Liver (tissue), 9 donors: Measurements from ENCODE around the gene ZYG11B. TPM values are rescaled to one million over a fixed set of nuclear protein-coding genes. Genes with fewer than 3 reads are reported as not detected.
"Not testable (repeated sequence)": the region's sequence is repeated elsewhere in the genome, so short reads cannot be mapped to it uniquely, and the experiment has no call there.

Experiments used
- DNase-seq: peaks from one replicate; pipeline ENCODE4 v3.0.0-alpha.2; 2017; ENCODE audit warnings: low spot score
- H3K27ac ChIP-seq, 2 donors: one replicate each; pipeline ENCODE4 v1.7.0; 2013; ENCODE audit warnings: inconsistent platforms in 2 of 2, low read length in 2 of 2, control low read depth in 1 of 2, low read depth in 1 of 2, mild to moderate bottlenecking in 1 of 2
- H3K27me3 ChIP-seq, 4 donors: one replicate each; pipeline versions ENCODE4 v1.6.1 to v1.7.0; 2013; ENCODE audit warnings: low read length in 3 of 4, inconsistent platforms in 1 of 4, mild to moderate bottlenecking in 1 of 4, moderate library complexity in 1 of 4; ENCODE audit not compliant: control insufficient read depth in 4 of 4, insufficient read depth in 4 of 4
- H3K36me3 ChIP-seq, 4 donors: one replicate each; pipeline versions ENCODE4 v1.6.1 to v1.7.0; 2013; ENCODE audit warnings: low read length in 3 of 4, mild to moderate bottlenecking in 3 of 4, low read depth in 1 of 4, moderate library complexity in 1 of 4; ENCODE audit not compliant: control insufficient read depth in 4 of 4, insufficient read depth in 3 of 4
- H3K4me1 ChIP-seq, 4 donors: one replicate each; pipeline versions ENCODE4 v1.6.1 to v1.7.0; 2013; ENCODE audit warnings: low read length in 3 of 4, mild to moderate bottlenecking in 3 of 4, moderate library complexity in 1 of 4; ENCODE audit not compliant: control insufficient read depth in 4 of 4, insufficient read depth in 4 of 4
- H3K4me3 ChIP-seq, 3 donors: one replicate each; pipeline versions ENCODE4 v1.6.1 to v1.7.0; 2013; ENCODE audit warnings: low read length in 3 of 3, control low read depth in 1 of 3, low read depth in 1 of 3, mild to moderate bottlenecking in 1 of 3
- H3K9ac ChIP-seq, 2 donors: one replicate each; pipeline ENCODE4 v1.7.0; 2013; ENCODE audit warnings: low read length in 2 of 2, mild to moderate bottlenecking in 2 of 2, moderate library complexity in 2 of 2, control low read depth in 1 of 2, low read depth in 1 of 2
- H3K9me3 ChIP-seq, 4 donors: one replicate each; pipeline versions ENCODE4 v1.6.1 to v1.7.0; 2013; ENCODE audit warnings: low read length in 3 of 4; ENCODE audit not compliant: control insufficient read depth in 4 of 4
- ATF3 ChIP-seq: IDR thresholded peaks from 2 replicates; pipeline ENCODE4 v1.6.1; 2016; ENCODE audit warnings: antibody characterized with exemption
- CTCF ChIP-seq: fragments of 150-350 bp; IDR thresholded peaks from 2 replicates; pipeline ENCODE4 v1.5.1; 2017; ENCODE audit warnings: improper control_type of control experiment, low read depth, low read length; ENCODE audit not compliant: missing input control
- EGR1 ChIP-seq, 2 donors: IDR thresholded peaks; 2 replicates each; pipeline ENCODE4 v1.6.1; 2016 to 2018; ENCODE audit warnings: antibody characterized with exemption in 2 of 2, low read depth in 2 of 2
- FOXA1 ChIP-seq: IDR thresholded peaks from 2 replicates; pipeline ENCODE4 v1.6.1; 2016; ENCODE audit warnings: antibody characterized with exemption
- FOXA2 ChIP-seq: IDR thresholded peaks from 2 replicates; pipeline ENCODE4 v1.6.1; 2016; ENCODE audit warnings: antibody characterized with exemption
- GABPA ChIP-seq, 2 donors: IDR thresholded peaks in 1 of 2; conservative IDR thresholded peaks in 1 of 2; 2 replicates each; pipeline ENCODE4 v1.6.1; 2016; ENCODE audit warnings: antibody characterized with exemption in 2 of 2, mild to moderate bottlenecking in 1 of 2, moderate library complexity in 1 of 2
- HNF4A ChIP-seq, 2 donors: conservative IDR thresholded peaks; 2 replicates each; pipeline ENCODE4 v1.6.1; 2016; ENCODE audit warnings: antibody characterized with exemption in 2 of 2, mild to moderate bottlenecking in 2 of 2
- HNF4G ChIP-seq: IDR thresholded peaks from 2 replicates; pipeline ENCODE4 v1.6.1; 2016; ENCODE audit warnings: antibody characterized with exemption
- JUND ChIP-seq, 2 donors: IDR thresholded peaks; 2 replicates each; pipeline ENCODE4 v1.6.1; 2016; ENCODE audit warnings: antibody characterized with exemption in 2 of 2
- MAX ChIP-seq: IDR thresholded peaks from 2 replicates; pipeline ENCODE4 v1.6.1; 2016; ENCODE audit warnings: antibody characterized with exemption
- NR2F2 ChIP-seq: IDR thresholded peaks from 2 replicates; pipeline ENCODE4 v1.6.1; 2016; ENCODE audit warnings: antibody characterized with exemption
- RAD21 ChIP-seq, 2 donors: IDR thresholded peaks; 2 replicates each; pipeline ENCODE4 v1.6.1; 2016; ENCODE audit warnings: antibody characterized with exemption in 2 of 2, mild to moderate bottlenecking in 2 of 2
- RXRA ChIP-seq, 2 donors: IDR thresholded peaks; 2 replicates each; pipeline ENCODE4 v1.6.1; 2017 to 2018; ENCODE audit warnings: antibody characterized with exemption in 2 of 2, mild to moderate bottlenecking in 1 of 2
- SP1 ChIP-seq: IDR thresholded peaks from 2 replicates; pipeline ENCODE4 v1.6.1; 2018; ENCODE audit warnings: antibody characterized with exemption, mild to moderate bottlenecking
- TAF1 ChIP-seq: conservative IDR thresholded peaks from 2 replicates; pipeline ENCODE4 v1.6.1; 2016; ENCODE audit warnings: antibody characterized with exemption, mild to moderate bottlenecking
- YY1 ChIP-seq: IDR thresholded peaks from 2 replicates; pipeline ENCODE4 v1.6.1; 2016; ENCODE audit warnings: antibody characterized with exemption, mild to moderate bottlenecking
- ZBTB33 ChIP-seq: IDR thresholded peaks from 2 replicates; pipeline ENCODE4 v1.6.1; 2016; ENCODE audit warnings: antibody characterized with exemption
- WGBS: extraction: QIAGEN DNeasy Blood & Tissue Kit; methylation state at CpG from one replicate; pipeline ENCODE4 v1.1.7; 2013; 5-methylcytosine and 5-hydroxymethylcytosine counted together
- polyA plus RNA-seq, 2 donors: library from polyadenylated mRNA; stranded (reverse) in 1 of 2; unstranded in 1 of 2; fragments of 200-250 nt in 1 of 2; fragments of >200 nt in 1 of 2; fragmentation: Nextera tagmentation in 1 of 2; extraction: Ambion mirVana in 1 of 2; gene quantifications; one replicate each; pipeline versions ENCODE4 v1.2.1 to v1.2.3, GENCODE V29; 2013 to 2015
- total RNA-seq, 2 donors: library from RNA; depleted of rRNA; stranded (reverse); fragments of >200 nt; gene quantifications; one replicate each; pipeline ENCODE4 v1.2.3, GENCODE V29; 2014
- donor health status: healthy.
- donor health status: healthy.
- donor health status: healthy.
- donor health status: healthy.
- donor health status: healthy.

Gene ZYG11B
- total and polyA plus RNA-seq, 4 donors = 6.1 to 111 (median 15.5) TPM

GRCh38 chr1:52713590-52713989 is 12.7 kb upstream of the ZYG11B start:
- H3K36me3 ChIP-seq = no peaks in the 10 kb centered on the region
- H3K4me3 ChIP-seq = no peak overlapping the region
- TF ChIP-seq FOXA2 (no peak), FOXA1 (no peak), YY1 (no peak), GABPA (IDR thresholded peaks at IDR 0.05 in 1 of 2, conservative IDR thresholded peaks at IDR 0.05 in 1 of 2) (no peak), TAF1 (no peak), MAX (no peak), SP1 (no peak), NR2F2 (no peak), HNF4G (no peak), HNF4A (conservative IDR thresholded peaks at IDR 0.05) (no peak), RAD21 (IDR thresholded peaks at IDR 0.05) (no peak), RXRA (IDR thresholded peaks at IDR 0.05) (no peak), EGR1 (IDR thresholded peaks at IDR 0.05; ENCODE audit: low read depth in 2 of 2) (no peak), ZBTB33 (no peak)
- no peak overlapping the region for H3K9ac ChIP-seq
- H3K27me3 ChIP-seq = no peaks in the 10 kb centered on the region
- no peaks in the 10 kb centered on the region for H3K9me3 ChIP-seq
- peaks cover 0 to 2% (median under 1%) of the 10 kb centered on the region in 4 donors for H3K4me1 ChIP-seq
- WGBS = 98% methylated on average over 4 of the region's 4 CpGs
- no peak overlapping the region for H3K27ac ChIP-seq
- DNase-seq = no peak

GRCh38 chr1:52715296-52715695 is 11.0 kb upstream of the ZYG11B start:
- H3K4me3 ChIP-seq, H3K4me1 ChIP-seq, H3K9ac ChIP-seq, H3K27ac ChIP-seq, H3K9me3 ChIP-seq, H3K27me3 ChIP-seq, H3K36me3 ChIP-seq, DNase-seq: not testable (repeated sequence)
- 96% methylated on average over 6 of the region's 6 CpGs for WGBS

- H3K36me3 ChIP-seq = no peaks in the 10 kb centered on the region
- 83% methylated on average over 4 of the region's 4 CpGs for WGBS
- no peaks in the 10 kb centered on the region for H3K9me3 ChIP-seq
- no peak overlapping the region for H3K9ac ChIP-seq
- peaks cover 0 to 17% (median 11%) of the 10 kb centered on the region in 4 donors for H3K4me1 ChIP-seq
- no peak for DNase-seq
- TF ChIP-seq MAX (no peak), RAD21 (IDR thresholded peaks at IDR 0.05) (no peak), CTCF (no peak), YY1 (no peak), TAF1 (no peak), ATF3 (no peak), HNF4A (conservative IDR thresholded peaks at IDR 0.05) (no peak), EGR1 (IDR thresholded peaks at IDR 0.05; ENCODE audit: low read depth in 2 of 2) (no peak), SP1 (no peak), FOXA1 (no peak), JUND (IDR thresholded peaks at IDR 0.05) (no peak), HNF4G (no peak), ZBTB33 (no peak)
- no peak overlapping the region for H3K4me3 ChIP-seq
- no peaks in the 10 kb centered on the region for H3K27me3 ChIP-seq
- H3K27ac ChIP-seq = no peak overlapping the region
Measured at GRCh38 chr1:52723260-52723659, 3.0 kb upstream of the ZYG11B start.
